ENCODE results near the gene AP2S1.
A peak's percentile ranks its signal among the peaks of the same experiment; 100 is the strongest.

The AP2S1 gene

DNA sequence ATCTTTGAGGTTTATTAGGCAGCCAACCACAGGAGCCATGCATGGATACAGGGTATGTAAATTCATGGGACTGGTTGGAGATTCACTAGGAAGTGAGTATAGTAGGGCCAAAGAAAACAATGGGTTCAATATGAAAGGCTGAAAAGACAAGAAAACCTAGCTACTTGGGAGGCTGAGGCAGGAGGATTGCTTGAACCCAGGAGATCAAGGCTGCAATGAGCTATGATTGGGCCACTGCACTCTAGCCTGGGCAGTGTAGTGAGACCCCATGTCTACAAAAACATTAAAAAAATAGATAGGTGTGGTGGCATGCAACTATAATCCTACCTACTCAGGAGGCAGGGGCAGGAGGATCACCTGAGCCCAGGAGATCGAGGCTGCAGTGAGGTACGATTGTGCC lies 51.9 kb downstream of the AP2S1 start:
- no peak for DNase-seq

DNA sequence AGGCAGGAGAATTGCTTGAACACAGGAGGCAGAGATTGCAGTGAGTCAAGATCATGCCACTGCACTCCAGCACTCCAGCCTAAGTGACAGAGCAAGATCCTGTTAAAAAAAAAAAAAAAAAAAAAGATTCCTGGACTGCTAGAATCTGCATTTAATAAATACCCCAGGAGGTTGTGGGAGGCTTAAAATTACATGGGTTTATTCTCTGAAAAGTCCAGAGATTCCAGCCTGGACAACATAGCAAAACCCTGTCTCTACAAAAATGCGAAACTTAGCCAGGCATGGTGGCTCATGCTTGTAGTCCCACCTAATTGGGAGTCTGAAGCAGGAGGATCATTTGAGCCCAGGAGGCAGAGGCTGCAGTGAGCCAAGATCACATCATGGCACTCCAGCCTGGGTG lies 52.8 kb downstream of the AP2S1 start:
- no peak for DNase-seq

DNA sequence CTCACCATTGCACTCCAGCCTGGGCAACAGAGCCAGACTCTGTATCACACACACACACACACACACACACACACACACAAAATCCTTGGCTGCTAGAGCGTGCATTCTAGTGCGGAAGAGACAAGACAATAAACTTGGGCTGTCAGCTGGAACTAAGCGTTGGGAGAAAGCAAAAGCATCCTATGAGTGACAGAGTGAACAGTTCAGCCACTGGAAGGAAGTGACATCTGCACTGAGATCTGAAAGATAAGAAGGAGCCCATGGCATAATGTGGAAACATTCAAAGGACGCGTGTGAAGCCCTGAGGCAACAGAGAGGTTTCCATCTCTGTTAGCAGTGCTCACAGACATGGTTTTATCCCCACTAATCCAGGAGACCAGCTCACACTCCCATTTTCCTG lies 58.7 kb downstream of the AP2S1 start:
- DNase-seq: no peak

DNA sequence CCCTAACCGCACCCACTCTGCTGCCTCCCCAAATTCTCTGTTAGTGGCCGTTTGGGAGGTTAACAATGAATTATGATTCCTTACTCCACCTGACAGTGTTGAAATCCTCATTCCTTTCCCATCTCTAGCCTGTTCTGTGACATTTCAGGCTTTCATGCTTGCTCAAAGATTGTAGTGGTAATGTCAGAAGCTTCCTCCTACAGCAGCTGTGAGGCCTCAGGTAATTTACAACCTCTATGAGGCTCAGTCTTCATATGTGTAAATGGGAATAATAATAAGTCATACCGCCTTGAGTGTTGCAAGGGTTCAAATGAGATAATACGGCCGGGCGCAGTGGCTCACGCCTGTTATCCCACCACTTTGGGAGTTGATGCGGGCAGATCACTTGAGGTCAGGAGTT lies 61.3 kb downstream of the AP2S1 start:
- no peak for DNase-seq

DNA sequence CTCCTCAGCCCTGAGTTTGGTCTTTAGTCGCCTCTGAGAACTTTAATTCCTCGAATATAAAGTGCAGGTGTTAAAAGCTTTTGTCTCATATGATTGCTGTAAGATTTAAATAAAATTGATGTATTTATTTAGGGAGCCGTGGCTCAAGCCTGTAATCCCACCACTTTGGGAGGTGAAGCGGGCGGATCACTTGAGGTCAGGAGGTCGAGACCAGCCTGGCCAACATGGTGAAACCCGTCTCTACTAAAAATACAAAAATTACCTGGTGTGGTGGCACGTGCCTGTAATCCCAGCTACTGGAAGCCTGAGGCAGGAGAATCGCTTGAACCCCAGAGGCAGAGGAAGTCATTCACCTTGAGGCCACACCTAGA lies 61.7 kb downstream of the AP2S1 start:
- DNase-seq: no peak

DNA sequence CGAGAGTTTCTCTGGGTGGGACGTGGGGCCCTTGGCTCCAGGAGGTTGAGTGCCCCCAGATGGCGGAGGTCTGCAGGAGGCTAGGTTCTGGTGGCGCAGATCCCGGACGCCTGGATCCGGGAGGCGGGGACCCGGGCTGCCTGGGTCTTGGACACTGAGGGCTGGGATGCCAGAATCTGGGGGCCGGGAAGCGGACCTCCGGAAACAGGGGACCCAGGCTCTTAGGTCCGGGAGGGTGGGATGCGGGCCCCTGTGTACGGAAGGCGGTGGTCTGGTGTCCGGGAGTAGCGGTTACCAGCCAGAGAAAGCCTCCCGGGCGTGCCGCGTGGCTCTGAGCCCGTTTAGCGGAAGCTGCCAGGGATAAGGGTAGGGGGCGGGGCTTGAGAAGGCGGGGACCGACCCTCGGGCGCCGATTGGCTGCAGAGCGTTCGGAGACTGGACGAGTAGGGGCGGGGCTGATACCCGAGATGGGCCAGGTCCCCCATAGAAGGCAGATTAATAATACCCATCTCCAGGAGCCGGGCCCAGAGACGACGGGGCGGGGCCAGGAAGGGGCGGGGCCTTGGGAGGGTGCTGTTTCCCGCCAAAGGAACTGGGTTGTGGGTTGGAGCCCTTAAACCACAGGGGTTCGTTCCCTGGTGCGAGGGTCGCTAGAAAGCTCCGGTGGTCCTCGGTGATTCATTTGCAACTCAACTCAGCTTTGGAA lies 62.2 kb downstream of the AP2S1 start, which contains the start of gene SLC1A5:
SLC1A5 (minus strand) TSS at position 333 of the 706 bp plus-strand sequence. CDS start 629 bp downstream, outside the sequence.
- DNase-seq: peak; percentile 91
